ENCODE results near the gene SPPL2A.
"Not testable (repeated sequence)": the region's sequence is repeated elsewhere in the genome, so short reads cannot be mapped to it uniquely, and the experiment has no call there.

DNA sequence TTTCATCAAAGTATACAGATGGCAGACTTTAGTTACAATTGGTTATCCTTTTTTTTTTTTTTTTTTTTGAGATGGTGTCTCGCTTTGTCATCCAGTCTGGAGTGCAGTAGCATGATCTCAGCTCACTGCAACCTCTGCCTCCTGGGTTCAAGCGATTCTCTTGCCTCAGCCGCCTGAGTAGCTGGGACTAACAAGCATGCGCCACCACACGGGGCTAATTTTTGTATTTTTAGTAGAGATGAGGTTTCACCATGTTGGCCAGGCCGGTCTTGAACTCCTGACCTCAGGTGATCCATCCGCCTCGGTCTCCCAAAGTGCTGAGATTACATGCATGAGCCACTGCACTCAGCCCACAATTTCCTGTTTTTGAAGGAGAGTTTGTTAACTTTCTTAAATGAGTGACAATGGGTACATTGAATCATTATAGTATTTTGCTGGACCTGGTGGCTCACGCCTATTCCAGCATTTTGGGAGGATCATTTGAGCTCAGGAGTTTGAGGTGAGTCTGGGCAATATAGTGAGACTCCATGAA, 70.8 kb downstream of the SPPL2A start:
- not testable (repeated sequence) for TF ChIP-seq POLR2A (IDR thresholded peaks at IDR 0.05; ENCODE audit: insufficient read depth in 1 of 2, low read depth in 2 of 2, low read length in 2 of 2); BRCA1 (CRISPR knock-in tag; IDR thresholded peaks at IDR 0.05); ZNF788 (CRISPR knock-in tag; IDR thresholded peaks at IDR 0.05; ENCODE audit: borderline replicate concordance); CBX2 (IDR thresholded peaks at IDR 0.05; ENCODE audit: low read depth, low read length); CBX2 (CRISPR knock-in tag; IDR thresholded peaks at IDR 0.05; ENCODE audit: low read depth); NR3C1 (CRISPR knock-in tag; IDR thresholded peaks at IDR 0.05); YY1 (IDR thresholded peaks at IDR 0.05; ENCODE audit: insufficient read depth, insufficient replicate concordance, low read depth, low read length); FOXM1 (CRISPR knock-in tag; IDR thresholded peaks at IDR 0.05); SUZ12 (IDR thresholded peaks at IDR 0.05; ENCODE audit: low read depth, low read length); TBP (CRISPR knock-in tag; IDR thresholded peaks at IDR 0.05); MIER2 (CRISPR knock-in tag; IDR thresholded peaks at IDR 0.05); GATAD1 (CRISPR knock-in tag; IDR thresholded peaks at IDR 0.05); KDM6A (CRISPR knock-in tag; IDR thresholded peaks at IDR 0.05; ENCODE audit: low read depth)
- TF ChIP-seq, protein P1, sequence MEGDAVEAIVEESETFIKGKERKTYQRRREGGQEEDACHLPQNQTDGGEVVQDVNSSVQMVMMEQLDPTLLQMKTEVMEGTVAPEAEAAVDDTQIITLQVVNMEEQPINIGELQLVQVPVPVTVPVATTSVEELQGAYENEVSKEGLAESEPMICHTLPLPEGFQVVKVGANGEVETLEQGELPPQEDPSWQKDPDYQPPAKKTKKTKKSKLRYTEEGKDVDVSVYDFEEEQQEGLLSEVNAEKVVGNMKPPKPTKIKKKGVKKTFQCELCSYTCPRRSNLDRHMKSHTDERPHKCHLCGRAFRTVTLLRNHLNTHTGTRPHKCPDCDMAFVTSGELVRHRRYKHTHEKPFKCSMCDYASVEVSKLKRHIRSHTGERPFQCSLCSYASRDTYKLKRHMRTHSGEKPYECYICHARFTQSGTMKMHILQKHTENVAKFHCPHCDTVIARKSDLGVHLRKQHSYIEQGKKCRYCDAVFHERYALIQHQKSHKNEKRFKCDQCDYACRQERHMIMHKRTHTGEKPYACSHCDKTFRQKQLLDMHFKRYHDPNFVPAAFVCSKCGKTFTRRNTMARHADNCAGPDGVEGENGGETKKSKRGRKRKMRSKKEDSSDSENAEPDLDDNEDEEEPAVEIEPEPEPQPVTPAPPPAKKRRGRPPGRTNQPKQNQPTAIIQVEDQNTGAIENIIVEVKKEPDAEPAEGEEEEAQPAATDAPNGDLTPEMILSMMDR (CRISPR knock-in tag; IDR thresholded peaks at IDR 0.05) = not testable (repeated sequence)

All from HepG2 (cell line).